NCI-H187 treated with DMSO at 0.1 percent for 48 hours (cell line): ENCODE data around the gene LCE3A.
"Not testable (repeated sequence)": the region's sequence is repeated elsewhere in the genome, so short reads cannot be mapped to it uniquely, and the experiment has no call there.

Experiments
- DNase-seq: peaks from one replicate; lab custom pipeline; 2025; lab: John Stamatoyannopoulos, UW

Gene LCE3A, protein sequence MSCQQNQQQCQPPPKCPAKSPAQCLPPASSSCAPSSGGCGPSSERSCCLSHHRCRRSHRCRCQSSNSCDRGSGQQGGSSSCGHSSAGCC

DNA sequence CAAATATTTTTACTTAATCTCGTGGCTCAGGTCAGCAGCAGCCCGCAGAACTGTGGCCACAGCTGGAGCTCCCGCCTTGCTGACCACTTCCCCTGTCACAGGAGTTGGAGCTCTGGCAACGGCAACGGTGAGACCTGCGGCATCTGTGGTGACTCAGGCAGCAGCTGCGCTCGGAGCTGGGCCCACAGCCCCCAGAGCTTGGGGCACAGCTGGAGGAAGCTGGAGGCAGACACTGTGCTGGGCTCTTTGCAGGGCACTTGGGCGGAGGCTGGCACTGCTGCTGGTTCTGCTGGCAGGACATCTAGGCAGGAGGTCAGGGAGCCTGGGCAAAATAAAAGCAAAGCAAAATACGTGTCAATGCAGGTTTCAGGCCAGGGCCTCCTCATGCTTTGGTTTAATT lies at the start of gene LCE3A:
Gene LCE3A, minus strand, starts transcription at position 301 of the 400 bp plus-strand sequence. Its CDS starts 0 bp downstream, at position 301.
- no peak for DNase-seq

DNA sequence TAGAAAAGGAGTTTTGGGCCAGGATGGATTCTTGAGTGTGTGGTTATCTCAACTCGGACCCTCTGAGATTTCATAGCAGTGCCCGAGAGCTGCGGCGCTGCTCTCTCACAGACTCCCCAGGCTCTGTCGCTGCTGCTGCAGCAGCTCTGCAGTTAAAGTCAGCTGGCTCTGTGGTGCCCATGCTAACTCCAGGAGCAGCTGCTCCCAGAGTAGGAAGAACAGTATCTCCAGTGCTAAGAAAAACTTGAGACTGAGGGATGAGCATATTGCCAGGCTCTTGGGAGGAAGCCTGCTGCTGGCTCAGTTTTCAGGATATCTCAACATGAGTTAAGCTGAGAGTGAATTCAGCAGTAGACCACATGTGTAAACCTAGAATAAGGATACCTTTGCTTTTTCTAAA lies 44.7 kb upstream of the LCE3A start:
- DNase-seq: no peak

DNA sequence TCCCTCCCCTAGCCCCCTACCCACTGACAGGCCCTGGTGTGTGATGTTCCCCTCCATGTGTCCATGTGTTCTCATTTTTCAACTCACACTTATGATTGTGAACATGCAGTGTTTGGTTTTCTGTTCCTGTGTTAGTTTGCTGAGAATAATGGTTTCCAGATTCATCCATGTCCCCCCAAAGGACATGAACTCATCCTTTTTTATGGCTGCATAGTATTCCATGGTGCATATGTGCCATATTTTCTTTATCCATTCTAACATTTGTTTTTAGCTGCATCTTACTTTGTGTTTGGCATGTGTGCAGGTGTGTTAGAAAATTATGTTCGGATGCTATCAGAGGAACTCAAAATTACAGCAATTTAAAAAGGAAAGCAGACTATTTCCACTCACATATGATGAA lies 43.3 kb upstream of the LCE3A start:
- DNase-seq: not testable (repeated sequence)

DNA sequence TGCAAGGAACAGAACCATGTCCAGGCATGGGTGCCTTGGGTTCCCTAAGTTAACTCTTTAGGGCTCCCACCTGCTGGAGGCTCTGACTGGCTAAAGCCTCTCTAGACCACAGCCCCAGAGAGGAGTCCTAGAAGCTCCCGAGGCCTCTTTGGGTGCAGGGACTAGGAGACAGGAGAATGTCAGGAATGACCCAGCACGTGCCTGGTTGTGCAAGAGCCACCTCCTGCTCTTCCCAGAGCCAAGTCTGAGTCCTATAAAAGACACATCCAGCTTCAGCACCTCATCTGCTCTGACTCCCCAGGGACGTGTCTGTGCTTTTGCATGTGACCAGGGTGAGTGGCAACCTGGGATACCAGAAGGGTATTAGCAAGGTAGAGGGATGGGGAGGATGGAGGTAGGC lies 40.2 kb upstream of the LCE3A start, which contains the start of gene LCE2D:
Gene LCE2D, plus strand, starts transcription at position 283 of the 400 bp plus-strand sequence. CDS start 726 bp downstream, outside the sequence.
- DNase-seq: no peak

DNA sequence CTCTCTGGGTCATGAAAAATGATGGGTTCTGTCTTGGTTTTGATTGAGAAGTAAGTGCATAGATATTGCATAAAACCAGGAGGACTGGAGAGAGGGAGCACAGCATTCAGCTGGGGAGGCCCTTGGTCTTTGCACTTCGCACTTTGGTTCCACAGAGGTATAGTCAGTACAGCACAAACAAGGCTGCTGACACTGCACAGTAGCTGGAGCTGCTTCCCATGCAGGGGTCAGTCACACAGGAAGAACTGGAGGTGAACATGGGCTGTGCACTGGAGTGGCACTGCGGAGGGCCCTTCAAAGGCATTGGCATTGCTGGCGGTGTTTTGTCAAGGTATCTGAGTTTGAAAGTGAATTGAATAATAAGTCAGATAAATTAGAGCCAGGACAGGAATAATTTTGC lies 35.7 kb upstream of the LCE3A start:
- no peak for DNase-seq

DNA sequence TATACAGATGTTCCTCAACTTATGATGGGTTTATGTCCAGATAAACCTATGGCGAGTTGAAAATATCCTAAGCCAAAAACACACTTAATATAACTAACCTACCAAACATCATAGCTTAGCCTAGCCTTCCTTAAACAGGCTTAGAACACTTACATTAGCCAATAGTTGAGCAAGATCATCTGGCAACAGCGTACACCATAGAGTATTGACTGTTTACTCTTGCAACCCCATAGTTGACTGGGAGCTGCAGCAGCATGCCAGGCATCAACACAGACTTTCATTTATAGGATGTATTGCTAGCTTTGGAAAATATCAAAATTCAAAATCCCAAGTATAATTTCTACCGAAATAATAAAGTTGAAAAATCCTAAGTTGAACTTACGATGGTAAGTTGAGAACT lies 34.8 kb upstream of the LCE3A start:
- no peak for DNase-seq

DNA sequence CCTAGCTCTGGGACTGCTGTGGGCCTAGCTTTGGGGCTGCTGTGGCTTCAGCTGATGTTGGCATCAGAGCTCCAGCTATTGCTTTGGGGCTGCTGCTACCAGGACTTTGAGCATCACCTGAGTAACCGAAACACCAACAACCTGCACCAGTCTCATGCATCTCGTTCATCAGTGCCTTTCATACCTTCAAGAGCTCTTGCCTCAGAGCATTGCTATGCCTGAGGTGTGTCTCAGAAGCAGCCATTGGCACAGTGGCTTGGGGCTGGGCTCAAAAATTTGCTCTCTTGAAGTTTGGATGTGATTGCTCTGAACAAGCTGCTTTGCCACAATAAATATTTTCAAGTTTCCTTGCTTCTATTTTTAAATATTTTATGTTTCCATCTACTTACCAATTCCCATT lies 33.6 kb upstream of the LCE3A start:
- DNase-seq: no peak

DNA sequence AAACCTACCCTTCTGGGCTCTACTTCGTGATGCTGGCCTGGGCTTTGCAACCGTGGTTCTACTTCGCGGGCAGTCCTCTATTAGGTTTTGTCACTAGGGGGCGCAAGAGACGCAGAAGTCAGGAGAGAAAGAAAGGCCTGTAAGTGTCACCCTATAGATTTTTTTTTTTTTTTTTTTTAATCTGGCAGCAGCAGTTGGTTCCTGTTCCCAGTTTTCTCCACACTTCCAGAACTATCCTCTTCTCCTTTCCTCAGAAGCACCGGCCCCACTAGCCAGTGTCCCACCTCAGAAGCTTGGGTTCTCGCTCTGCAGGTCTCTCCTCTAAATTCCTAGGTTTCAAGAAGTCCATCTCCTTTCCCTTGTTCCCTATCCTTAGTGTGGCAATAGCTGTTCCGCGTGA lies 31.2 kb upstream of the LCE3A start:
- peak; percentile 28 for DNase-seq

DNA sequence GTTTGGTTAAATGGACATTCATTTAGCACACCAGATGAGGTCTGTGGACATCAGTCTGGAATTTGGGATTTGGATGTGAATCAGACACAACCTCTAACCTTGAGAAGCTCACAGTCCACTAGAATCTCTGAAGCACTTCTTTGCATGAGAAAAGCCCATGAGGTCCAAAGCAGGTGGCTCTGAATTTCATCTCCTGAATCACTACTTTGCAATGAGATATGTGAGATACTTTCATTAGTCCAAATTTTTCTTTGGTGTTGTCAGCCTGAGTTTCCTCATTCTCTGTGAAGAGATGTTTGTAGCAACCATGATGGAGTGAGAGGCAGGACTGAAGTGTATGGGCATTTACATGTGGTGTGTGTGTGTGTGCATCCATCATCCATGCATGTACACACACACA lies 23.8 kb upstream of the LCE3A start:
- DNase-seq: no peak

DNA sequence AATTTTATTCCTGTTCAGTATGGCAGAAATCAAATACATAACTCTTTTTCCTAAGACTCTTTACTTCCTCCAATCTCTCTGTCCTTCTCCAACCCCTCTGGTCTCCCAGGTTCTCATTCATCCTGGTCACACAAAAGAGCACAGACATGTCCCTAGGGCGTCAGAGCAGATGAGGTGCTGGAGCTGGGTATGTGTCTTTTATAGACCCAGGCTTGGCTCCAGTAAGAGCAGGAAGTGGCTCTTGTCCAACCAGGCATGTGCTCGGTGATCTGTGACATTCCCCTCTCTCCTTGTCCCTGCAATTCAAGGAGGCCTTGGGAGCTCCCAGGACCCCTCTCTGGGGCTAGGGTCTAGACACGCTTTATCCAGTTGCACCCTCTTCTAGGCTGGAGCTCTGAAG lies 22.2 kb upstream of the LCE3A start:
- no peak for DNase-seq

DNA sequence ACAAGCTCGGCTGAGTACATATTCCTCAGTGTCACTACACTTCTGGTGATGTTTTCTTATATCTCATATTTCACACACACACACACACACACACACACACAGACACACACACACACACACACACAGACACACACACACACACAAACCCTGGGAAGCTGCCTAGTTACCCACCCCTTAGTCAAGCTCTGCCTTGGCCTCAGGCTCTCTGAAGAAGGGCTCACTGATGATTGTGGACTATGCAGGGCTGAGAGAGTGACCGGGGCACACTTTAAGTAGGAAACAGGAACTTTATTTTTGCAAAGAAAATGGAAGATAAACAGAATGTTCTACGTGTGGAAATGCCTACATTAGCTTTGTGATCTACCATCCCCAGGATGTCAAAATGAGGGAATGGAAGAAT lies 21.0 kb upstream of the LCE3A start:
- DNase-seq: no peak

DNA sequence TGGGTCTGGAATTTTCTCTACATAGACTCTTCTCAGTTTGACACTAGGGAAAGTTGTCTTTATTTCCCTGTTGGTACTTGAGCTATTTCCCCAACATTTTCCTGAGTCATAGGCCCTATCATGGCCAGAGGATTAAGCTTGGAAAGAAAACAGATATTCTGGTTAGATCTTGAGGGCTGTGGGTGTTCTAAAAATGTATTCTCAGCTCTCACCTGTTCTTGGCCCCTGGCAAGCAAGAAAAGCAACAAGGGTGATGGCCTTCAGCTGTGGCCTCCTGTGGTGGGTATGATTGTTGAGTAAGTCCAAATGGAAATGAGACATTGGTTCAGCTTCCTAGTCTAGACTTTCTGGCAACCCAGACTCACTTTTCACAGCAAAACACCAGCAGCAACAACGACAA lies 17.4 kb upstream of the LCE3A start:
- DNase-seq: no peak

DNA sequence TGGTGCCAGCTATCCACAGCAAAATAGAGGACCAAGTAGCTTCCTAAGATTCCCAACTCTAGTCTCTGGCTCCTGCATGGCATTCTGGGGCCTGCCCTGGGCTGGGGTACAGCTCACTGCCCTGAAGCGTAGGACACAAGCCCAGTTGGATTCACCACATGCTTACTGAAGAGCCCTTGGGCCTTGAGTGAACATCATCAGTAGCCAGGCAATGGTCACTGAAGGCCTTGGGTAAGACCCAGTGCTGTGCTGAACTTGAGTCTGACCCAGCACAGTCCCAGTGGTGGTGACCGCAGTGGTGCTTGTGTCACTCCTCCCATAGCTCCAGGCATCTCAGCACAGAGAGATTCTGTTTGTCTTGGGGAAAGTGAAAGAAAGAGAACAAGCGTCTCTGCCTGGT lies 7.7 kb upstream of the LCE3A start:
- DNase-seq: no peak

DNA sequence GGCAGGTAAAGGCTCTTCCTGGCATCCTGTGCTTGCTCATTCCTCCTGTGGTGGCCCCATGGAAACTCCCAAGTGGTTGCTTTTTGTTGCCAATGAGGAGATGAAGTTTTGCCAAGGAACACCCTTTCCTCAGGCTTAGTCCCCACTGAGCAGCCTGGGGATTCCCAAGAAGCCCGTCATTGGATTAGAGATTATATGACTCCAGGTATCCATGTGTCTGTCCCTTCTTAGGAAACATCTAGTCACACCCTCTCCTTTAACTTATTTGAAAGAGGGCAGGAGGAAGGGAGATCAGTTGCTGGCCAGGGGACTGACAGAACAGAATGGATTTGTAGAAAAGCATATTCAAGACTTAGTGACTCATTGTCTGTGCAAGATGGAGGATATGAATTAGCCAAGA lies 3.8 kb upstream of the LCE3A start:
- DNase-seq: no peak

DNA sequence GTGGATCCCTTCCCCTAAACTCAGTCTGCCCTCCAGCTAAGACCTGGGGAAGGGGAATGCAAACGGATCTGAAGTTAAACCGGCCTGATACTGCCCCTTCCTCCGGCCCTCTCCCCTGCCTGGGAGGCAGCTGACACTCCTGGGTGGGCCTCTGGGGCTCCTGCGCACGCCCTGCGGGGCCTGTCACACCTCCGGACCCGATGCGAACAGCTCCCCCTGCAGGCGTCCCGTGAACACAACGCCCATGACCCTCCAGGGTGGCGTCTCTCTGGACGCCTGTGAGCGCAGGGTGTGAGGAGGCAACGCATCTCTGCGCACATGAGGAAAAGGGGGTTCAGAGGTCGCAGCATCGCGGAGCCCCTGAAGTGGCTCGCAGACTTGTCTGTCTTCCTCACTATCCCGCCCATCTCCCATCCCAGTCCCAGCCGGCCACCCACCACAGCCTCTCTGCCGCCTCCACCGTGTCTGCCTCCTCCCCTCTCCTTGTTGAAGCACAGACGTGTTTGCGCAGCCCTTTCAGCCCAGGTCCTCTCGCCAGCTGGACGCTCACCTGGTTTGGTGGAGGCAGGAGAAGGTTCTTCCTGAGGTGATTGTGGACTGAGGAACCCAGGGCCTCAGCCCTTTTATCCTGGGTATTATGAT lies 421 bp upstream of the LCE3A start:
- DNase-seq: no peak

DNA sequence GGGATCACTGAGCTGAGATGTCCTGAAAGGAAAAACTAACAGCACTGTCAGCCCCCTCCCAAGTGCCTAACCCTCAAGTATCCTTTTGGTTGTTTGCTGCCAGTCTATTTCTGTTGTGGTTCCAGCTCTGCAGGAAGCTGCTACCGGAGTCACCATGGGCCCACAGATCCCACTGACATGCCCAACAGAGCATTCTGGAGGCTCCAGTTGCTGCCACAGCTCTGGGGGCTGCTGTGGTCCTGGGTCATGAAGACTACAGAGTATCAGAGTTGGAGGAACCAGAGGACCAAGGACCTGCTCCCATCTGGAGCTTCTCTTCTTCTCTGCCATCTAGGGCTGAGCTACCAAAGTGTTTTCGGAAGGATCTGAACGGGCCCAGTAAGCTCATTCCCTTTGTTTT lies 910 bp downstream of the LCE3A start:
- no peak for DNase-seq

DNA sequence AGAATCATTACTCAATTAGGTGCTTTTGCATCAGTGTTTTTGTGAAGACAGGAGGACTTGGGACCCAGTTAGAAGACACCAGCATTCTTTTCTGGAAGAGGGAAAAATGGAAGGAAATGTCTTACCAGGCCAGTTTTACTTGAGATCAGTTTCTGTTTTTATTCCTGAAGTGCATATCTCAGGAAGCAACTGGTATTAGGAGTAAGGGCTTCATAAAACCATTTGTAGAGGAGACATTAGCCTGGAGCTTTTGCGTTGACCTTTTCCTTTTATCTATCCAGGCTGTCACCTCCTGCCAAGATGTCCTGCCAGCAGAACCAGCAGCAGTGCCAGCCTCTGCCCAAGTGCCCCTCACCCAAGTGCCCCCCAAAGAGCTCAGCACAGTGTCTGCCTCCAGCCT lies 9.4 kb downstream of the LCE3A start, which contains the start of gene LCE3B:
Gene LCE3B, plus strand, starts transcription at position 301 of the 400 bp plus-strand sequence. Its CDS starts 0 bp downstream, at position 301.
- DNase-seq: no peak

DNA sequence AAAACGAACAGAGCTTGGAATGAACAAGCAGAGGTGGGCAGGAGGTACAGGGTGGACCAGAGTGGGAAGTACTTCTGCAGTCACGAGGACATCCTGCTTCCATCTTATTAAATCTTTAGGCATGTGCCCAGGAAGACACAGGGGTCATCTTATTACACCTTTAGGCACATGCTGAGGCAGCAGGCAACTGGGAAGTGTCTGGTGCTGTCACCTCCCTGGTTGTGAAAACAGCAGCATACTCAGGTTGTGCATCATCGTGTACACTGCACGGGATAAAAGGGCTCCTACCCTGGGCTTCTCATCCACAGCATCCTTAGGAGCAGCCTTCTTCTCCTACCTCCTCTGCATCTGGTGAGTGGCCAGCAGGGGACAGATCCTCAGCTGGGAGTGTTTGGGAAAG lies 23.0 kb downstream of the LCE3A start, which contains the start of gene LCE3C:
Gene LCE3C, plus strand, starts transcription at position 301 of the 400 bp plus-strand sequence. CDS start 498 bp downstream, outside the sequence.
- DNase-seq: no peak

DNA sequence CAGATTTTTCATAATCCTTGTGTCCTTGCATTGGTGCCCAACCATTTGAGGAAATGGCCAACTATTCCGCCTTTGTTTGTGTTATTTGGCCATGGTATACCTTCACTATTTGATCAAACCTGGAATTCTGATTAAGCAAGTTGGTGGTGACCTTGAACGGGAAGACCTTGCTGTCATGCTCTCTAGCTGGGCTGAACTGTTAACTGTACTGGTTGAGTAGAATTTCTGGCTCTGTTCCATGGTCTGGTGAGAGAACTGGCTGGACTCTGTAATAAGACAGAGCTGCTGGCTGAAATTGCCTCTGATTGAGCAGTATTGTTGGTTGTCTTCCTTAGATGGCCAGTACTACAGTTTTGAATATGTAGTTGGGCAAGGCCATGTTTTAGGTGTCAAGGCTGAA lies 25.9 kb downstream of the LCE3A start:
- no peak for DNase-seq

DNA sequence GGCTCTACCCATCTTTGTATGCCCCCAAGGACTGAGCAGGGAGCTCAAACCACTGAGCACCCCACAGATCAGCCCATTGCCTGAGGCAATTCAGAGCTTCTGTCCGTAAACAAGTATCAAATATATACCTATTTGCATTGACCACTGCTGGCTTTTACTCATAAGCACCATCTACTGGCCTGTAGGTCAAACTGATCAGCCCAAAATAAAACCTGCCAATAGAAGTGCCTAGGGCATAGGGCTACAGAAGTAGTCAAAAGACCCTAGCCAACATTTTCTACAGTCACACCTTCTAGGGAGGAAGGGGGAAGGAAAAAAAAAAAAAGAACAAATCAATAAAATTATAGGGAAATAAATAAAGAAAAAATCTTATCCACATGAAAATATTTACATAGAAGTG lies 37.3 kb downstream of the LCE3A start:
- no peak for DNase-seq

DNA sequence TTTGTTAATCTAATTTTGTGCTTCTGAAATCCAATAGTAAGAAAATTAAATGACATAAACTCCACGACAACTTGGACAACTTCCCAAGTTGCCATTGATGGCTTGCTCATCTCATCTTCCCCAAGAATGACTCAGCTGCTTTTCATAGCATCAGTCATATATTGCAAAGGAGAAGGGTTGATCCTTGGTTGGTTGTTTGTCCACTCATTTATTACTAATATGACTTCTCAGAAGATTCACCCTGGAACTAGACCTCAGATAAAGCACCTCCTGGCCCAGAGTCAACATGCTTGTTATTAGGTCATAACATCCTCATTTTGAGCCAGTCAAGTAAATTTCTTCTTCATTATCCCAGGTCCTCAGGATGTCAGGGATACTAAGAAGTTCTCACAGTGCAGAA lies 40.3 kb downstream of the LCE3A start:
- DNase-seq: no peak

DNA sequence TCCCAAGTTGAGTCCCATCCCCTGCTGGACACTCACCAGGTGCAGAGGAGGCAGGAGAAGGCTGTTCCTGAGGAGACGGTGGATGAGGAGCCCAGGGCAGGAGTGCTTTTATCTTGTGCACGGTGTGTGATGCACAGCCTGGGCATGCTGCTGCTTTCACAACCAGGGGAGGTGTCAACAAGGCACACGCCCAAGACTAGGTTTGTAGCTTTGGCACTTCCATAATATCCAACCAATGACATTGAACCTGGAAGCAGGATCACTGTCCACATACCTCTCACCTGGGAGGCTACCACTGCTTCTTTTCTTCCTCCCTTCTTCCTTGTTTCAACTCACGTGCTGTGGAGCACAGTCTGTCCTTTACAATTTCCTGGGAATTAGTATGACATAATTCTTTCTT lies 42.5 kb downstream of the LCE3A start, which contains the start of gene LCE3D:
Gene LCE3D, minus strand, starts transcription at position 84 of the 400 bp plus-strand sequence. CDS start 580 bp downstream, outside the sequence.
- no peak for DNase-seq

DNA sequence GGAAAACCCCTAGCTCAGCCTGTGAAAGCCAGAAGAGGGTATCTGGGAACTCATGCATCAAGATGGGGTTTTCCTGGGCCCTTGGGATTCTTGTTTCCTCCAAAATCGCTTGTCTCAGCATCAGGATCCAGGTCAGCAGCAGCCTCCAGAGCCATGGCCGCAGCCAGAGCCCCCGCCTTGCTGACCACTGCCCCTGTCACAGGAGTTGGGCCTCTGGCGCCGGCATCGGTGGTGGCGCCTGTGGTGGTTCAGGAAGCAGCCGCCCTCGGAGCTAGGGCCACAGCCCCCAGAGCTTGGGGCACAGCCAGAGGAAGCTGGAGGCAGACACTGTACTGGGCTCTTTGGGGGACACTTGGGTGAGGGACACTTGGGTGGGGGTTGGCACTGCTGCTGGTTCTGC lies 43.4 kb downstream of the LCE3A start:
- not testable (repeated sequence) for DNase-seq

DNA sequence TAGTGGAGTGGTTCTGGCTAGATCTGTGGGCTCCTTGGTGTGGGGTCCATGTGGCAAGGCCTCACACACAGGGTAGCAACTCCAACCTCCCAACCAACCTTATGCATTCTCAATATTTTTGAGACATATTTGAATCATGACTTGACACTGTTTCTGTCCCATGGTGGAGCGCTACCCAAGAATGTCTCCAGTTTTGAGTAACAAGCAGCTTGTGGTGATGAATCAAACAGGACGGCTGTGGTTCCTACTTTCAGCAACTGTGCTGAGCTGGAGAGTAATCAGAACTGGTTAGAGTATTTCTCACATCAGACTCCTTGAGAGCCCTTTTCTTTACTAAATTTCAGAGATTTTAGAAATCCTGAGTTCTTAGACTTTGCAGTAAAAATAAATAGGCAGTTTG lies 45.7 kb downstream of the LCE3A start:
- no peak for DNase-seq
